GM23338 (cell line): ENCODE measurements around the gene ERH. TPM values are rescaled to one million over a fixed set of nuclear protein-coding genes. Genes with fewer than 3 reads are reported as not detected.

Source experiments
- ATAC-seq: fragments of 200-7000 bp; cut with Tn5 transposase; 3 replicates; pipeline ENCODE4 v1.9.1; 2020
- DNase-seq: peaks from one replicate; pipeline ENCODE4 v3.0.0-alpha.2; 2015; ENCODE audit warnings: low spot score
- H2AFZ ChIP-seq: fragments of 200-600 bp; sonication (generic); 2 replicates; pipeline ENCODE4 v1.8.0; 2016; ENCODE audit warnings: antibody characterized with exemption, mild to moderate bottlenecking, moderate library complexity
- H3F3A ChIP-seq: fragments of 200-600 bp; sonication (generic); replicated peaks from 2 replicates; pipeline ENCODE4 v1.8.0; 2017; ENCODE audit warnings: antibody characterized with exemption, mixed run types, low read depth
- H3K27ac ChIP-seq: fragments of 200-600 bp; sonication (generic); 2 replicates; pipeline ENCODE4 v1.6.1; 2016; ENCODE audit warnings: low read depth
- H3K27me3 ChIP-seq: fragments of 200-600 bp; sonication (generic); 2 replicates; pipeline ENCODE4 v1.8.0; 2016; ENCODE audit warnings: mild to moderate bottlenecking, mixed run types, moderate library complexity; ENCODE audit not compliant: insufficient read depth
- H3K36me3 ChIP-seq: fragments of 200-600 bp; sonication (generic); 2 replicates; pipeline ENCODE4 v1.8.0; 2016; ENCODE audit warnings: mild to moderate bottlenecking; ENCODE audit not compliant: insufficient read depth
- H3K4me1 ChIP-seq: fragments of 200-600 bp; sonication (generic); 2 replicates; pipeline ENCODE4 v1.8.0; 2016; ENCODE audit warnings: mild to moderate bottlenecking, moderate library complexity; ENCODE audit not compliant: insufficient read depth
- H3K4me2 ChIP-seq: fragments of 200-600 bp; sonication (generic); 2 replicates; pipeline ENCODE4 v1.7.1; 2017; ENCODE audit warnings: mixed run types
- H3K4me3 ChIP-seq: fragments of 200-600 bp; sonication (generic); 2 replicates; pipeline ENCODE4 v1.6.1; 2016; ENCODE audit warnings: mixed run types
- H3K79me2 ChIP-seq: fragments of 200-600 bp; sonication (generic); replicated peaks from 2 replicates; pipeline ENCODE4 v1.8.0; 2017; ENCODE audit warnings: mild to moderate bottlenecking; ENCODE audit not compliant: insufficient read depth
- H3K9me2 ChIP-seq: fragments of 200-600 bp; sonication (generic); 2 replicates; pipeline ENCODE4 v1.8.0; 2017; ENCODE audit not compliant: insufficient read depth
- H4K20me1 ChIP-seq: fragments of 200-600 bp; sonication (generic); replicated peaks from 2 replicates; pipeline ENCODE4 v1.8.0; 2017; ENCODE audit warnings: mild to moderate bottlenecking; ENCODE audit not compliant: insufficient read depth
- H3K27ac Mint-ChIP-seq: 2 replicates; pipeline ENCODE4 v1.8.0; 2020; ENCODE audit warnings: inconsistent platforms, mild to moderate bottlenecking, moderate library complexity, mixed read lengths
- H3K27me3 Mint-ChIP-seq: 3 replicates; pipeline ENCODE4 v1.8.0; 2022; ENCODE audit warnings: low read depth, mild to moderate bottlenecking, moderate library complexity, mixed read lengths, inconsistent platforms; ENCODE audit not compliant: insufficient read depth, poor library complexity
- H3K36me3 Mint-ChIP-seq: 3 replicates; pipeline ENCODE4 v1.8.0; 2021; ENCODE audit warnings: low read depth, mild to moderate bottlenecking, inconsistent platforms, moderate library complexity, mixed read lengths
- H3K4me1 Mint-ChIP-seq: 3 replicates; pipeline ENCODE4 v1.8.0; 2020; ENCODE audit warnings: mild to moderate bottlenecking, inconsistent platforms, mixed read lengths
- H3K4me3 Mint-ChIP-seq: 3 replicates; pipeline ENCODE4 v1.8.0; 2021; ENCODE audit warnings: moderate library complexity, mild to moderate bottlenecking, inconsistent platforms, mixed read lengths
- H3K9me3 Mint-ChIP-seq: 3 replicates; pipeline ENCODE4 v1.8.0; 2020; ENCODE audit warnings: moderate library complexity, mild to moderate bottlenecking, inconsistent platforms, mixed read lengths
- CREB1 ChIP-seq: fragments of 250-450 bp; sonication (Bioruptor Pico); IDR thresholded peaks from 2 replicates; pipeline ENCODE4 v1.5.0; 2020; ENCODE audit warnings: low read depth, mild to moderate bottlenecking, moderate library complexity
- CTCF ChIP-seq, 2 experiments: fragments of 200-600 bp in 1 of 2; sonication (generic) in 1 of 2; conservative IDR thresholded peaks; 2 replicates each; pipeline versions ENCODE4 v1.5.1 to v1.6.1; 2016 to 2017; ENCODE audit warnings: antibody characterized with exemption in 2 of 2, low read depth in 2 of 2, mild to moderate bottlenecking in 2 of 2, moderate library complexity in 1 of 2
- ETS1 ChIP-seq: IDR thresholded peaks from 2 replicates; pipeline ENCODE4 v1.6.1; 2016; ENCODE audit warnings: antibody characterized with exemption
- EZH2 ChIP-seq: fragments of 200-600 bp; sonication (generic); IDR thresholded peaks from one replicate; pipeline ENCODE4 v1.8.0; 2017; ENCODE audit warnings: antibody characterized with exemption, mild to moderate bottlenecking, low read depth; ENCODE audit not compliant: unreplicated experiment
- EZH2phosphoT487 ChIP-seq: fragments of 200-600 bp; sonication (generic); IDR thresholded peaks from one replicate; pipeline ENCODE4 v1.8.1; 2018; ENCODE audit warnings: antibody characterized with exemption; ENCODE audit not compliant: unreplicated experiment
- JUNB ChIP-seq: IDR thresholded peaks from one replicate; pipeline ENCODE4 v1.6.1; 2016; ENCODE audit warnings: antibody characterized with exemption; ENCODE audit not compliant: unreplicated experiment
- POLR2AphosphoS5 ChIP-seq: IDR thresholded peaks from 2 replicates; pipeline ENCODE4 v1.6.1; 2016; ENCODE audit warnings: antibody characterized with exemption, low read depth
- STAT1 ChIP-seq: IDR thresholded peaks from one replicate; pipeline ENCODE4 v1.6.1; 2016; ENCODE audit warnings: antibody characterized with exemption; ENCODE audit not compliant: unreplicated experiment
- ZNF114 ChIP-seq: fragments of 250-450 bp; sonication (Bioruptor Pico); IDR thresholded peaks from 2 replicates; pipeline ENCODE4 v1.5.0; 2020; ENCODE audit warnings: mild to moderate bottlenecking, moderate library complexity
- ZNF331 ChIP-seq: fragments of 250-450 bp; sonication (Bioruptor Pico); IDR thresholded peaks from 2 replicates; pipeline ENCODE4 v1.5.0; 2020; ENCODE audit warnings: low read depth, mild to moderate bottlenecking, moderate library complexity
- ZNF462 ChIP-seq: fragments of 250-450 bp; sonication (Bioruptor Pico); IDR thresholded peaks from 2 replicates; pipeline ENCODE4 v1.5.0; 2020; ENCODE audit warnings: mild to moderate bottlenecking, moderate library complexity
- polyA plus RNA-seq: library from polyadenylated mRNA; unstranded; fragments of >200 nt; fragmentation: Nextera tagmentation; extraction: Ambion mirVana; gene quantifications from 2 replicates; pipeline ENCODE4 v1.2.1, GENCODE V29; 2016
- total RNA-seq: library from RNA; depleted of rRNA; stranded (reverse); fragments of >200 nt; shearing (Covaris generic); gene quantifications from 2 replicates; pipeline ENCODE4 v1.2.3, GENCODE V29; 2014

The ERH gene
- total and polyA plus RNA-seq, 2 experiments from 2014 or later: 188 to 545 TPM

- H3K9me3 Mint-ChIP-seq: no peaks in the 10 kb centered on the region
- H3K4me3 Mint-ChIP-seq: no peak overlapping the region
Observed at GRCh38 chr14:69339426-69339825, 58.7 kb downstream of the ERH start.

More at GRCh38 chr14:69339426-69339825, 58.7 kb downstream of the ERH start:
- Histone ChIP-seq H3K27ac (no peak overlapping the region), H2AFZ (no peak overlapping the region), H4K20me1 (no peaks in the 10 kb centered on the region), H3K79me2 (no peaks in the 10 kb centered on the region), H3K4me2 (no peak overlapping the region), H3K27me3 (no peaks in the 10 kb centered on the region), H3K36me3 (no peaks in the 10 kb centered on the region), H3F3A (no peaks in the 10 kb centered on the region), H3K4me1 (no peaks in the 10 kb centered on the region), H3K9me2 (no peaks in the 10 kb centered on the region), H3K4me3 (no peak overlapping the region)
- Mint-ChIP-seq H3K36me3 (no peaks in the 10 kb centered on the region), H3K4me1 (no peaks in the 10 kb centered on the region; the same call in 1 of the 3 replicates), H3K27me3 (no peaks in the 10 kb centered on the region), H3K27ac (no peak overlapping the region)
- ATAC-seq (no peak), DNase-seq (no peak)
- TF ChIP-seq ZNF462 (CRISPR knock-in tag): no peak
- no peak for TF ChIP-seq ETS1
- TF ChIP-seq CTCF (conservative IDR thresholded peaks at IDR 0.05; ENCODE audit: low read depth in 2 of 2): no peak
- TF ChIP-seq ZNF114 (CRISPR knock-in tag): no peak
- TF ChIP-seq ZNF331 (CRISPR knock-in tag): no peak
- TF ChIP-seq JUNB: no peak
- no peak for TF ChIP-seq EZH2phosphoT487
- TF ChIP-seq POLR2AphosphoS5: no peak
- no peak for TF ChIP-seq CREB1 (CRISPR knock-in tag)
- TF ChIP-seq STAT1: no peak
- TF ChIP-seq EZH2: no peak
